HG02759 (cell line): Measurements from ENCODE around the gene HAUS5.
"Not testable (repeated sequence)": the region's sequence is repeated elsewhere in the genome, so short reads cannot be mapped to it uniquely, and the experiment has no call there.

Experiments
- ATAC-seq: cut with Tn5 transposase; IDR thresholded peaks from one replicate; pipeline ENCODE4 v1.9.1; 2021; ENCODE audit warnings: mild to moderate bottlenecking, moderate library complexity; ENCODE audit not compliant: unreplicated experiment

Gene HAUS5

DNA sequence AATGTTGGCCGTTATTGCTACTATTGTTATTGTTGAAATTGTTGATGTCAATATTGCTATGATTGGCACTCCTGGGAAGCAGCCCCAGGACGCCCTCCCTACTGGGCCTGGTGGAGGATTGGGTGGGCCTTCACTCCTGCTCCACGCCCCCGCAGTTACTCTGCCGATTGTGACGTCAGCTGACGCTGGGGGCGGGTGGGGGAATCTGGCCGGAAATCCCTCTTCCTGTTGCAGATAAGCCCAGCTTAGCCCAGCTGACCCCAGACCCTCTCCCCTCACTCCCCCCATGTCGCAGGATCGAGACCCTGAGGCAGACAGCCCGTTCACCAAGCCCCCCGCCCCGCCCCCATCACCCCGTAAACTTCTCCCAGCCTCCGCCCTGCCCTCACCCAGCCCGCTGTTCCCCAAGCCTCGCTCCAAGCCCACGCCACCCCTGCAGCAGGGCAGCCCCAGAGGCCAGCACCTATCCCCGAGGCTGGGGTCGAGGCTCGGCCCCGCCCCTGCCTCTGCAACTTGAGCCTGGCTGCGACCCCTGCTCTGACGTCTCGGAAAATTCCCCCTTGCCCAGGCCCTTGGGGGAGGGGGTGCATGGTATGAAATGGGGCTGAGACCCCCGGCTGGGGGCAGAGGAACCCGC, 29.1 kb downstream of the HAUS5 start, which contains the start of gene ETV2:
Gene ETV2 (plus strand): TSS at position 231 of the 637 bp plus-strand sequence. CDS start 716 bp downstream, outside the sequence.
- ATAC-seq = no peak

DNA sequence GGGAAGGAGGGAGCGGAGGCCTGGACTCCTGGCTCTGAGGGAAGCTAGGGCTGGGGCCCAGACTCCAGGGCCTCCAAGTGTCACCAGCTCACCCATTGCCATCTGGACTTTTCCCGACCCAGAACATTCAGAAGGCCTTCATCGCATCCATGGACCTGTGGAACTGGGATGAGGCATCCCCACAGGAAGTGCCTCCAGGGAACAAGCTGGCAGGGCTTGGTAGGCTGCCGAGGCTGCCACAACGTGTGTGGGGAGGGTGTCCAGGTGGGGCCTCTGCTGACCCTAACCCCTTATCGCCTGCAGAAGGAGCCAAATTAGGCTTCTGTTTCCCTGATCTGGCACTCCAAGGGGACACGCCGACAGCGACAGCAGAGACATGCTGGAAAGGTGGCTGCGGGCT, 29.8 kb downstream of the HAUS5 start:
- ATAC-seq = no peak

DNA sequence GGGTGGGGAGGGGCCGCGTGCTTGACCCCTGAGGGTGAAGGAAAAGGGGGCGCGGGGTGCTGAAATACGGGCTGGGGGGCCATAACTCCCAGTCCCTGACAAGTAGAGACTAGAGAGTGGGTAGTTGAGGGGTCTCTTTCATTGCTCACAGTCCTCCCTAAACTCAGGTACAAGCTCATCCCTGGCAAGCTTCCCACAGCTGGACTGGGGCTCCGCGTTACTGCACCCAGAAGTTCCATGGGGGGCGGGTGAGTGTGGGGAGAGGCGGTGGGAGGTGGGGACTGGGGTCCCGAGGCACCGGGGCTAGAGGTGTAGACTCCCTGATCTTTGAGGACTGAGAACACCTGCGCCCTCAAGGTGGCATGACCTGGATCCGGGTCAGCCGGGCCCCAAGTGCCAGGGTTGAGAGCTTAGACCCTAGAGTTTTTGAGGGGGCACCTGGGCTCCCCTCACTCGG, 30.3 kb downstream of the HAUS5 start:
- no peak for ATAC-seq

DNA sequence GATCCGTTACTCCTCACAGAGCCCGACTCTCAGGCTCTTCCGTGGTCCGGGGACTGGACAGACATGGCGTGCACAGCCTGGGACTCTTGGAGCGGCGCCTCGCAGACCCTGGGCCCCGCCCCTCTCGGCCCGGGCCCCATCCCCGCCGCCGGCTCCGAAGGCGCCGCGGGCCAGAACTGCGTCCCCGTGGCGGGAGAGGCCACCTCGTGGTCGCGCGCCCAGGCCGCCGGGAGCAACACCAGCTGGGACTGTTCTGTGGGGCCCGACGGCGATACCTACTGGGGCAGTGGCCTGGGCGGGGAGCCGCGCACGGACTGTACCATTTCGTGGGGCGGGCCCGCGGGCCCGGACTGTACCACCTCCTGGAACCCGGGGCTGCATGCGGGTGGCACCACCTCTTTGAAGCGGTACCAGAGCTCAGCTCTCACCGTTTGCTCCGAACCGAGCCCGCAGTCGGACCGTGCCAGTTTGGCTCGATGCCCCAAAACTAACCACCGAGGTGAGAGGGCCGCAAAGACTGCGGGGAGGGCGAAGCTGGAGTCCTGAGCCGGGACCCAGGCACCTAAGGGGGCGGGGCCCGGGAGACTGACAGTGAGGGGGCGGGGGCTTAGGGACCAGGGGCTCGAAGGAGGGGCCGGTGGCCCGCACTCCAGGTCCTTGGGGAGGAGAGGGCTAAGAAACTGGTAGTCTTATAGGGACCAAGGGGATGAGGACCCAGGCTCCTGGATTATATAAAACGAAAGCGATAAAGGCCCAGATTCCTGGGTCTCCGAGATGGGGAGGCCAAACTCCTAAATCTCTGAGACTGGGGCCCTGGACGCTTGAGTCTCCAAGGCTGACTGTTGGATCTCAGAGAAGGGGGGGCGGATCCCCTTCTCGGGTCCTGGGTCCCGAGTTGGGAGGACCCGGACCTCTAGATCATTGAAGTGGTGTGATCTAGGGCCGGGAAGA, 31.0 kb downstream of the HAUS5 start:
- ATAC-seq = peak; percentile 40

DNA sequence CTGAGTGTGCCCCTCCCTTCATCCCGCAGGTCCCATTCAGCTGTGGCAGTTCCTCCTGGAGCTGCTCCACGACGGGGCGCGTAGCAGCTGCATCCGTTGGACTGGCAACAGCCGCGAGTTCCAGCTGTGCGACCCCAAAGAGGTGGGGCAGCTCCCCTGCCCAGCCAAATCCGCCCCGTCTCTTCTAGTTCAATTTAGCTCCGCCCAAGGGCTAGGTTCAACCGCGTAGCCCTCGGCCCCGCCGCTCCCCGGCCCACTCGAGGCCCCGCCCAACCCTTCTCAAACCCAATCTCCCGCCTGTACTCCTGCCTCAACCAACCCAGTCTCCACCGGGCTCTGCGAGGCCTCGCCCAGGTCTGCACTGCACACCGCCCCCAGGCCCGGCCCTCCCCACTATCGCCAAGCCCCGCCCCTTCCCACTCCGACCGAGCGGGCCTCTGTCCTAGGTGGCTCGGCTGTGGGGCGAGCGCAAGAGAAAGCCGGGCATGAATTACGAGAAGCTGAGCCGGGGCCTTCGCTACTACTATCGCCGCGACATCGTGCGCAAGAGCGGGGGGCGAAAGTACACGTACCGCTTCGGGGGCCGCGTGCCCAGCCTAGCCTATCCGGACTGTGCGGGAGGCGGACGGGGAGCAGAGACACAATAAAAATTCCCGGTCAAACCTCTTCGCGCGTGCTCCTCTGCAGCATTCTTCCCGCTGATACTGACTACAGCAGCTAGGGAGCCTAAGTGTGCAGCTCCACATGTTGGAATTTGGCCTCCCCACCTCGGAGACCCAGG, 31.9 kb downstream of the HAUS5 start:
- peak; percentile 69 for ATAC-seq

DNA sequence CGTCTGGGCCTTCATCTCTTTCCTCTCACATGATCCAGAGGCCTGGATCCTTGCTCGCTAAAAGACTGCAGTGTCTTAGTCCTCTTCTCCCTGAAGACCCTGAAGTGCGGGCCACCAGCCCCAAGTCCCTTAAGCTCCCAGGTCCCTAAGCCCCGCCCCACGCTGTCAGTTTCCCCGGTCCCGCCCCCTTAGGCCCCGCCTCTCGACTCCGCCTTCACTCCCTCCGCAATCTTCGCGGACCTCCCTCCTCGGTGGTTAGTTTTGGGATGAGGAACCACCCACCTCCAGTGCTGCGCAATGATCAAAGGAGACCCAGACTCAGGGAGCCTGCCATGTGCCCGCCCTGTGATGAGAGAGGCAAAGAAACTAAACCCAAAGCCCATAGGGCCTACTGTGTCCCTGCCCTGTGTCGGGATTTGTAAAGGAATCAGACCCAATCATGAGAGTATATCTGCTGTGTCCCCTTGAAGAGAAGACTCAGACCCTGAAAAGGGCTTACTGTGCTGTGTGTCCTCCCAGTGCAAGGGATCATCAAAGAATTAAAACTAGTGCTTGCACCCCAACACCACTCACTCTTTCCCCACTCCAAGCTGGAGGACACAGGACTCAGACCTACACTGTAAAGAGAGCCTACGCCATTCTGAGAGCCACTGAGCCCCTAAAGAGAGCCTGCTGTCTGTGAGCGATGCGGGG, 32.6 kb downstream of the HAUS5 start:
- ATAC-seq = no peak

DNA sequence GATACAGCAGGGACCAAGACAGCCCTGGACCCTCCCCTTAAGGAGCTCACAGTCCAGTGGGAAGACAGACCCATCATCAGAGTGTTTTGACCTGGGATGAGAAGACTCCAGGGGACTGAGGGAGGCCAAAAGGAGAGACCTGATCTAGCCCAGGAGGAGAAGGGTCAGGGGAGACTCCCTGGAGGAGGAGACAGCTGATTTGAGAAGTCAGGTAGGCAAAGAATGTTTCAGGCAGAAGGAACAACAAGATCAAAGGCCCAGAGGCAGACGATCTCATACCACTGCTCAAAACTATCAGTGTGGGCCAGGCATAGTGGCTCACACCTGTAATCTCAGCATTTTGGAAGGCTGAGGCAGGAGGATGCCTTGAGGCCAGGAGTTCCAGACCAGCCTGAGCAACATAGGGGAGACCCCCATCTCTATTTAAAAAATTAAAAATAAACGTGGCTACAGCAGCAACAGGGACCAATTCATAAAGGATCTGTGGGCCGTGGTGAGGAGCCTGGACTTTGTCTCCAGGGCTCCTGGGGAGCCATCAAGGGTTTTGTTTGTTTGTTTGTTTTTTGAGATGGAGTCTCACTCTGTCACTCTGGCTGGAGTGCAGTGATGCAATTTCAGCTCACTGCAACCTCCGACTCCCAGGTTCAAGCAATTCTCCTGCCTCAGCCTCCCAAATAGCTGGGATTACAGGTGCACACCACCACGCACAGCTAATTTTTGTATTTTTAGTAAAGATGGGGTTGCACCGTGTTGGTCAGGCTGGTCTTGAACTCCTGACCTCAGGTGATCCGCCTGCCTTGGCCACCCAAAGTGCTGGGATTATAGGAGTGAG, 33.4 kb downstream of the HAUS5 start:
- no peak for ATAC-seq

DNA sequence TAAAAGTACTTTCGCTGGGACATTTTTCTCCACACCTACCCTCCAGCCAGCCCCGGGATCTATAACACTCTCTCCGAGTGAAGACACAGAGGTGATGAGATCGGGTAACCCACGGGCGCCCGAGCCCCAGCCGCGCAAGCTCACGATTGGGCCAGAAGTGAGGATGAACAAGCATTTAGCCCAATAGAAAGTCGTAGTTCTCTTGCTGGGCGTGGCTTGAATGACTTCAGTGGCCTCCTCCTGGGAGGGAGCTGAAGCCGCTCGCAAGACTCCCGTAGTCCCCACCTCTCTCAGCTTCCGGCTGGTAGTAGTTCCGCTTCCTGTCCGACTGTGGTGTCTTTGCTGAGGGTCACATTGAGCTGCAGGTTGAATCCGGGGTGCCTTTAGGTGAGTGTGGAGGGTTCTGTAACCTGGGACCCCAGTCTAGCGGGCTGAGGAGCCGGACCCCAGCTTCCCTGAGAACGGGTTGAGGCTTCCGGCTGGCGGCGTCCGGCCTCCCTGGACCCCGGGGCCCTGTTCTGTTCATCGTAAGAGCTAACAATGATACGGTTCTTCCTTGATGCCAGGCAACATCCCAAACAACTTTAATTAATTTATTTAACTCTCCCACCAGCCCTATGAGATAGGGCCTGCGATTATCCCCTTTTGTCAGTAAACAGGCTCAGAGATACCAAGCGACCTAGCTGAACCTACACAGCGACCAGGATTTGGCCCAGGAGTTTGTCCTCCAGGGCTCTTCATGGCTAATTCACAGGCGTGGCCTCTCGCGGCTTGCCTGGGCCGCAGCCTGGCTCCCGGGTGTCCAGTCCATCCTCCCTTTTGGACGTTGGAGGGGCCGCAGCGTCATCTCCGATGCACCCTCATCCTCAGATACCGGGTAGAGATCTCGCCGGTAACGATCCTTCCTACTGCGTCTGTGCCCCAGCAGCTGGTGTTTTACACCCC, 35.8 kb downstream of the HAUS5 start, which contains the start of gene COX6B1:
Gene COX6B1 (plus strand): TSS at position 307 of the 945 bp plus-strand sequence. CDS start 2,921 bp downstream, outside the sequence.
- ATAC-seq = peak; percentile 63

DNA sequence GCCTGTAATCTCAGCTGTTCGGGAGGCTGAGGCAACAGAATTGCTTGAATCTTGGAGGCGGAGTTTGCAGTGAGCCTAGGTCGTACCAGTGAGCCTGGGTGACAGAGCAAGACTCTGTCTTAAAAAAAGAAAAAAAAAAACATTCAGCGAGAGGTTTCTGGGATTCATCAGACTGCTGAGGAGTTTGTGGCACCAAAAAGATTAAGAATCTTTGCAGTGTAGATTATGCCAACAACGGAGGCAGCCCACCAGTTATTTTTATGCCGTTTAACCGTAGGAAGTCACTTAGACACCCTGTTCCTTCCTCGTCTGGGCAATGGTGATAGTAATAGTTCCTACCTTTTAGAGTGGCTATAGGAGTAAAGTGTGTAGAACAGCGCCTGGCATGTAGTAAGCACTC, 38.0 kb downstream of the HAUS5 start:
- ATAC-seq = no peak

DNA sequence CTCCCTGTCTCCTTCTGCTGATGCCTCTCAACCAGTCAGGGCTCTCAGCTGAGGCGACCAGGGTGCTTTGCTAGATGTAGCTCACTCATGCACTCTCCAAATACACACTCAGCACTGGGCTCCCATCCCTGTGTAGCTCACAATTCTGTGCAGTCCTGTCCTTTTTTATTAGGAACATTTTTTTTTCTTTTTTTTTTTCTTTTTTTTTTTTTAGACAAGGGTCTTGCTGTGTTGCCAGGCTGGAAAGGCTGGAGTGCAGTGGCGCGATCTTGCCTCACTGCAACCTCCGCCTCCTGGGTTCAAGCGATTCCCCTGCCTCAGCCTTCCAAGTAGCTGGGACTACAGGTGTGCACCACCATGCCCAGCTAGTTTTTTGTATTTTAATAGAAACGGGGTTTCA, 42.3 kb downstream of the HAUS5 start:
- not testable (repeated sequence) for ATAC-seq

DNA sequence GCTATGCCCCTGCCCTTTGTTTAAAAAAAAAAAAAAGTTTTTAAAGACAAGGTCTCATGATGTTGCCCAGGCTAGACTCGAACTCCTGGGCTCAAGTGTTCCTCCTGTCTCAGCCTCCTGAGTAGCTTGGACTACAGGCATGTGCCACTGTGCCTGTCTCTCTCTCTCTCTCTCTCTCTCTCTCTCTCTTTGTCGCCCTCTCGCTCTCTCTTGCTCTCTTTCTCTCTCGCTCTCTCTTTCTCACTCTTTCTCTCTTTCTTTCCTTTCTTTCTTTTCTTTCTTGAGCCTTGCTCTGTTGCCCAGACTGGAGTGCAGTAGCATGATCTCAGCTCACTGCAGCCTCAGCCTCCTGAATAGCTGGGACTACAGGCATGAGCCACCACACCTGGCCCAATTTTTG, 43.1 kb downstream of the HAUS5 start:
- no peak for ATAC-seq

DNA sequence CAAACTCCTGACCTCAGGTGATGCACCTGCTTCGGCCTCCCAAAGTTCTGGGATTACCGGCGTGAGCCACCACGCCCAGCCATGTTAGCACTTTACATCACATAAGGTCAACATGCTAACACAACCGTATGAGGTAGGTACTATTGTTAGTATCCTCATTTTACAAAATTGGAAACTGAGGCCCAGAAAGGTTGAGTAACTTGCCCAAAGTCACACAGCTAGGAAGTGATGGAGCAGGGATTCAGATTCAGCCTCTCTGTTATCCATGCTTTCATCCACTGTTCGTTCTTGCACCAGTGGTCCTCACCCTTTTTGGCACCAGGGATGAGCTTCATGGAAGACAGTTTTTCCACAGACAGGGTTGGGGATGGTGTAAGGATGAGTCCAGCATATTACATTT, 44.2 kb downstream of the HAUS5 start:
- no peak for ATAC-seq

DNA sequence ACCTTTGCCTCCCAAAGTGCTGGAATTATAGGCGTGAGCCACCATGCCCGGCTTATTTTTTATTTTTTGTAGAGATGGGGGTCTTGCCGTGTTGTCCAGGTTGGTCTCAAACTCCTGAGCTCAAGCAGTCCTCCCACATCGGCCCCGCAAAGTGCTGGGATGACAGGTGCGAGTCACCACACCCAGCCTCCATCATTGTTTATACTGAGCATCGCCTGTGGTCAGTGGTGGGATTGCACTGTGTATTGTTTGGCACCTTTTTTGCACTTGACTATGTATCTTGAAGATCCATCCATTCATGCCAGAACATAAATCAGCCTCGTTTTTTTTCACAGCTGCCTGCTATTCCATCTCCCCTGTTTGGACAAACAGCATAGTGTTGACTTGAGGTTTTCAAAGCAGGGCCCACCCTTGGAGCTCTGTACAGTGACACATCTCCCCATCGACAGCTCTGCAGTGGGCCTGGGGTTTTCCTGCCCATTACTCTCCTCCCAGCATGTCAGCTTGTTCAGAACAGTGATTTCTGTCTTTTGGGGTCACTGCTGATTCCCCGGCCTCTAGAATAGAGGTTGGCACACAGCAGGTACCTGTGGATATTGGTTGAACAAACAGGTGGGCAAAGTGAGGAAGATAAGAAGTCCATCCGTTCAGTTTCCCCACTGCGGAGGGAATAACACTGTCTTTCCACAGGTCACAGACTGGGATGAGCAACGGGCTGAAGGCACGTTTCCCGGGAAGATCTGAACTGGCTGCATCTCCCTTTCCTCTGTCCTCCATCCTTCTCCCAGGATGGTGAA, 45.6 kb downstream of the HAUS5 start:
- ATAC-seq = no peak

DNA sequence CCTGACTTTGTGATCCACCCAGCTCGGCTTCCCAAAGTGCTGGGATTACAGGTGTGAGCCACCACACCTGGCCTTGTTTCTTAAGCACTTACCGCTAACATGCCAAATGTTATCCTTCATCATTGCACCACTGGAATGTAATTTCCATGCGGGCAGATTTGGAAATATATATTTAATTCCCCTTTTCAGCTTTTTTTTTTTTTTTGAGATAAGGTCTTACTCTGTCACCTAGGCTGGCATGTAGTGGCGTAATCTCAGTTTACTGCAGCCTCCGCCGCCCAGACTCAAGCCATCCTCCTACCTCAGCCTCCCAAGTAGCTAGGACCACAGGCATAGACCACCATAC, 49.4 kb downstream of the HAUS5 start:
- no peak for ATAC-seq

DNA sequence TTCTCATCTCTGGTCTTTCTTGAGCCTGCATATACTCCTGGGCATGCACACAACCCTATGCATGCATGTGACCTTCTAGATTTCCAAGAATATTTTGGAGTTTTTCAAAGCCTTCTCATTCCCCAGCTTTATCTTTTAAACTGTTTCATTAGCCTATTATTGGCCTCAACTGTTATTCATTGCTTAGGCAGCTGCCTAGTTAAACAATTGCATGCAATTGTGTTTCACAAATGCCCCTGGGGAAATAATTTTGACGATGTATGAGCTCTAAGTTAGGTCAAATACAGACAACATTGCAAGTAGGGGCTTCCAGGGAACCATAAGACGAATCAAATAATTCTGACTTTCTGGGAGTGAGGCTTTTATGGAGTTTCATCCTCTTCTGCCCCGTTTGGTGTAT, 51.4 kb downstream of the HAUS5 start:
- no peak for ATAC-seq

DNA sequence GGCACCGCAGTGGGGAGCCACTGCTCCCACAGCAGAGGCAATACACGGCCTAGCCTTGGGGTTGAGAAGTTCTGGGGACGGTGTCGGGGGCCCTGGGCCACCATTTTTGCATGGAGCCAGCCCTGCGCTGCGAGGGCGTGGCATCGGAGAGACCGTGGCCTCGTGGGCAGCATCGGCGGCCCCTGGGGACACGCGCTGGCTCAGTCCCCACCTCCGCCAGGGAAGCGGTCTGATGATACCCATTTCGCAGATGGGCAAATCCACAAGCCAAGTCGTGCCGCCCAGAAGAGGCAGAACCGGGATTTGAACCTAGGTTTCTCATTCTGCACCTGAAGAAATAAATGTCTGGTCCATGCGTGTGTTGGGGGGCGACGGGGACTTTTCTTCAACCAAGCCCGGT, 52.6 kb downstream of the HAUS5 start:
- no peak for ATAC-seq

DNA sequence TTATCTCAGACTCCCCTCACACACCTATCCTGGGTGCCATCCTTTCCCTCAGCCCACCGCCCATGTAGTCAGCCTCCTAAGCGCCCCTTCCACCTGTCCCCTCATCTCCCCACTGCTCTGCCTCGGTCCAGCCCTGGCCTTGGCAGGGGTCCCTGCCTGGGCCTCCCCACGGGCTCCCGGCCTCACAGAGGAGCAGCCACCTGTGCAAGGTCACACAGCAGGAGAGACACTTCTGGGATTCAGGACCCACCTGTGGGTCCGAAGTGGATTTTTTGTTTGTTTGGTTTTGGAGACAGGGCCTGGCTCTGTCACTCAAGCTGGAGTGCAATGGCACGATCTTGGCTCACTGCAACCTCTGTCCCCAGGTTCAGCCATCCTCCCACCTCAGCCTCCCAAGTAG, 53.1 kb downstream of the HAUS5 start:
- no peak for ATAC-seq
